Measurements from ENCODE around the gene M1AP.

Gene M1AP

GRCh38 chr2:74548900-74549826 lies 99.0 kb downstream of the M1AP start:
- TF ChIP-seq CTCF (IDR thresholded peaks at IDR 0.05; ENCODE audit: insufficient read depth, missing control alignments), result no peak
- no peak for FAIRE-seq
- peak; percentile 50 for DNase-seq (ENCODE audit: insufficient read length, low spot score)

DNA sequence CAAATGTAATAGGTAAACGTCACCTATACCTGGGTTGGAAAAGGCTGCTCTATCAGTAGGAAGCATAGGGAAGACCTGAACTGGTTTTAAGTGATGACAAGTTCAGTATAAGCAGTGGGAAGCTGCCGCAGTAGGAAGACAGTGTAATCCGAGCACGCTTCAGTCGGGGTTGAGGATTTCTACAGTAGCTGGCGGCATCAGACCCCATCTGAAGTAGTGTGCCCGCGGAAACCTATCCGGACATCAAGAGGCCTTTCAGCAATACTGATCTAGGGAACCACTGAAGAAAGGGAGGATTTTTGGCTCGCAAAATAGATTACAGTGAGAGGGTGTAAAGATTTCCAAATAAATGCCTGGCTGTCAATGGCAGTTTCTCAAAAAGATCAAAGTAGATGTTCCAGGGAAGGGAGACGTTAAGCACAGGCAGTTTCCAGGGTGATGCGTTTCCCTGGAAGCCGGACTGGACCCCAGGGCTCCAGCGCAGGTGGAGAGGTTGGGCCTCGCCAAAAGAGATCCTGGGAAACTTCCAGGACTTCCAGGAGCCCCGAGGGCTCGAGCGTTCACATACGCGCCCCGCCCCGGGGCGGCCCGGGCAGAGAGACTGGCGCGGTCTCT lies 99.7 kb downstream of the M1AP start:
- FAIRE-seq (no peak), DNase-seq (ENCODE audit: insufficient read length, low spot score) (no peak)
- no peak for TF ChIP-seq CTCF (IDR thresholded peaks at IDR 0.05; ENCODE audit: insufficient read depth, missing control alignments)

DNA sequence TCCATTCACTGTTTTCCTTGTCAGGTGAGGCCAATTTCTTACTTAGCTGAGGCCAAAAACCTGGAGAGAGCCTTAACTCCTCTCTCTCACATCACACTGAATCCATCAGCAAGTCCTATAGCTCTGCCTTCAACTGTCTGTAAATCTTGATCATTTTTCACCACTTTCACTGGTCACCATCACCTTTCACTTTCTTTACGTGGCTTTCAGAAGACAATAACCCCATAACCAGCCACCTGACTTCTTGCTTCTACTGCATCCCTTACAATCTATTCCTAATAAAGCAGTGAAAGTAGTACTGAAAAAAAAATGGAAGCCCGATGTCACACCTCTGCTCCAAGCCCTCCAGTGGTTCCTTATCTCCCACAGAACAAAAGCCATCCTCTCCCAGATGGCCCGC lies 102.1 kb downstream of the M1AP start:
- no peak for FAIRE-seq
- no peak for TF ChIP-seq CTCF (IDR thresholded peaks at IDR 0.05; ENCODE audit: insufficient read depth, missing control alignments)
- DNase-seq (ENCODE audit: insufficient read length, low spot score), result no peak

GRCh38 chr2:74544634-74545033 lies 103.5 kb downstream of the M1AP start:
- FAIRE-seq (no peak), DNase-seq (ENCODE audit: insufficient read length, low spot score) (no peak)
- TF ChIP-seq CTCF (IDR thresholded peaks at IDR 0.05; ENCODE audit: insufficient read depth, missing control alignments), result no peak

GRCh38 chr2:74542978-74543377 lies 105.2 kb downstream of the M1AP start:
- DNase-seq (ENCODE audit: insufficient read length, low spot score), result no peak
- FAIRE-seq, result no peak
- TF ChIP-seq CTCF (IDR thresholded peaks at IDR 0.05; ENCODE audit: insufficient read depth, missing control alignments), result no peak

DNA sequence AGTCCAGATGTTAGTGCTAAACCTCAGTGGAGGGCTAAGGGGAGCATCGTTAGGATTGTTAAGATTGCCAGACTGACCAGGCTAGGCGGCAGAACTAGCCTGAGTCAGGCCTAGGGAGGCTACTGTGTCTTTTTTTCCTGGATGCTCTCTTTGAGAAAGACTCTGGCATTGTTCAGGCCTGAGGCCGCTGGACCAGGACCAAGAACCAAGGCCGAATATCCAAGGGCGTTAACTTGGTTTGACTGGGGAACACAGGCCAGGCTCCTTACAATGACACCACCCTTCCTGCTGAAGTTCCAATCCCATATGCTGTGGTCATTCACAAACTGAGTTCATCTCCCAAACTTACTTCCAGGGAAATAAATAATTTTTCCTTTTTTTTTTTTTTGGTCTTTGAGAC lies 107.8 kb downstream of the M1AP start:
- DNase-seq (ENCODE audit: insufficient read length, low spot score), result no peak
- no peak for TF ChIP-seq CTCF (IDR thresholded peaks at IDR 0.05; ENCODE audit: insufficient read depth, missing control alignments)
- FAIRE-seq, result no peak

DNA sequence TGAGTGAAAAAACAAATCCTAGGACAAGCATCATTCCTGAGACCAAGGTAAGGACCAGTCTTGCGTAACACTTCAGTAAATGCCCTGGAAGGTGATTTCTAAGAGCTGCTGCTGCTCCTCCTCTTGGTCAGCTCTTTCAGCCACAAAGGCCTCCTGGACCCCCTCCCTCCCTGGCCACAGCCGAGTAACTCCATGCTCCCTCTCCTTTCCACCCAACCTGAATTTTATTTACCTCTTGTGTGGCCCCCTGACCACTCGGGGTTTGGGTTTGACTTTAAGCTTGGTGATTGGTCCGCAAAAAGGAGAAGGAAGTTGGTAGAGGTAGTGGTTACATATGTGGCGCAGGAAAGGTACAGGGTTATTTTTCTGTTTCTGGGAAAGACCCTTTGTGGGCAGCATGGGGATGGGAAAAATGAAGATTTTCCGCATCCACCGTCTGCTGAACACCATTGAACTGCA lies 109.2 kb downstream of the M1AP start:
- FAIRE-seq, result no peak
- no peak for DNase-seq (ENCODE audit: insufficient read length, low spot score)
- no peak for TF ChIP-seq CTCF (IDR thresholded peaks at IDR 0.05; ENCODE audit: insufficient read depth, missing control alignments)

Measured in D721Med (cell line).